Mucosa of descending colon (tissue), 3 donors: ENCODE results near the gene CYP4F12. TPM values are rescaled to one million over a fixed set of nuclear protein-coding genes. Genes with fewer than 3 reads are reported as not detected.
"Not testable (repeated sequence)": the region's sequence is repeated elsewhere in the genome, so short reads cannot be mapped to it uniquely, and the experiment has no call there.

Source experiments
- ATAC-seq: fragments of 200-7000 bp; cut with Tn5 transposase; one replicate; pipeline ENCODE4 v1.9.1; 2020; ENCODE audit warnings: mild to moderate bottlenecking, moderate library complexity
- DNase-seq, 3 donors: peaks; one replicate each; pipeline ENCODE4 v3.0.0-alpha.2; 2020
- H3K36me3 ChIP-seq: fragments of 200-600 bp; one replicate; pipeline ENCODE4 v1.8.0; 2021; ENCODE audit warnings: low read depth, mild to moderate bottlenecking
- H3K4me1 ChIP-seq: fragments of 200-600 bp; one replicate; pipeline ENCODE4 v1.8.0; 2021; ENCODE audit warnings: low read depth, mild to moderate bottlenecking
- H3K4me3 ChIP-seq: fragments of 200-600 bp; one replicate; pipeline ENCODE4 v1.8.0; 2021; ENCODE audit warnings: mild to moderate bottlenecking
- H3K9me3 ChIP-seq: fragments of 200-600 bp; one replicate; pipeline ENCODE4 v1.8.0; 2021; ENCODE audit warnings: mild to moderate bottlenecking
- CTCF ChIP-seq: fragments of 200-600 bp; IDR thresholded peaks from one replicate; pipeline ENCODE4 v1.8.0; 2022; ENCODE audit warnings: antibody characterized with exemption, mild to moderate bottlenecking
- intact Hi-C, 2 donors: fragments of 100-400 bp; cut with DNase I in 1 of 2; cut with micrococcal nuclease in 1 of 2; formaldehyde crosslinking; loops; one replicate each; pipeline versions ENCODE4 v1.11.0 to v1.11.1; 2022; cut with DNase I, micrococcal nuclease
- total RNA-seq, 3 donors: library from RNA; stranded (reverse); fragmentation: NEBNext Ultra II Directional in 2 of 3; extraction: Animal tissue kit (Norgen Biotek cat#: 25700) in 2 of 3; gene quantifications; one replicate each; pipeline versions ENCODE4 v1.2.1 to v1.2.4, GENCODE V29; 2021 to 2023
- donor health status: DM: no; HTN: no; CAD: no; lungs with moderate emphysema.
- donor health status: DM: no; HTN: no; CAD: no.
- donor health status: DM: no; HTN: yes; CAD: no.

Gene CYP4F12
- total RNA-seq, 3 donors from 2014 or later = 62.8 to 179 (median 70.5) TPM

- ATAC-seq = no peak
Observed at GRCh38 chr19:15643387-15643786, 29.5 kb upstream of the CYP4F12 start.

GRCh38 chr19:15644066-15644741, 28.7 kb upstream of the CYP4F12 start:
- H3K9me3 ChIP-seq = no peaks in the 10 kb centered on the region
- peaks cover 25% of the 10 kb centered on the region for H3K4me1 ChIP-seq
- no peak for TF ChIP-seq CTCF
- intact Hi-C loops = no loop called here
- DNase-seq = no peak
- no peak for ATAC-seq
- H3K4me3 ChIP-seq = no peak overlapping the region
- H3K36me3 ChIP-seq = no peaks in the 10 kb centered on the region

More at GRCh38 chr19:15643387-15643786, 29.5 kb upstream of the CYP4F12 start:
- peaks cover 26% of the 10 kb centered on the region for H3K4me1 ChIP-seq
- no peak for TF ChIP-seq CTCF
- intact Hi-C loops = no loop called here
- no peaks in the 10 kb centered on the region for H3K36me3 ChIP-seq
- no peak for DNase-seq
- H3K9me3 ChIP-seq = no peaks in the 10 kb centered on the region
- H3K4me3 ChIP-seq = no peak overlapping the region

- no peak overlapping the region for H3K4me3 ChIP-seq
- H3K36me3 ChIP-seq = no peaks in the 10 kb centered on the region
- intact Hi-C loops = no loop called here
- no peak for TF ChIP-seq CTCF
- ATAC-seq (no peak), DNase-seq (no peak)
- no peaks in the 10 kb centered on the region for H3K9me3 ChIP-seq
- H3K4me1 ChIP-seq = peaks cover 19% of the 10 kb centered on the region
Observed at GRCh38 chr19:15644816-15645215, 28.1 kb upstream of the CYP4F12 start.

GRCh38 chr19:15649526-15649925, 23.4 kb upstream of the CYP4F12 start:
- Histone ChIP-seq H3K36me3 (no peaks in the 10 kb centered on the region), H3K4me3 (no peak overlapping the region), H3K4me1 (no peaks in the 10 kb centered on the region), H3K9me3 (no peaks in the 10 kb centered on the region)
- no peak for ATAC-seq
- no peak for TF ChIP-seq CTCF
- intact Hi-C loops = no loop called here
- DNase-seq = no peak

- ATAC-seq, intact Hi-C loops, H3K4me3 ChIP-seq: not testable (repeated sequence)
Observed at GRCh38 chr19:15650123-15650522, 22.8 kb upstream of the CYP4F12 start.

GRCh38 chr19:15651791-15652190, 21.1 kb upstream of the CYP4F12 start:
- ATAC-seq = no peak
- Histone ChIP-seq H3K36me3 (no peaks in the 10 kb centered on the region), H3K4me1 (no peaks in the 10 kb centered on the region), H3K4me3 (no peak overlapping the region), H3K9me3 (no peaks in the 10 kb centered on the region)
- DNase-seq = no peak
- intact Hi-C loops = no loop called here
- no peak for TF ChIP-seq CTCF

More at GRCh38 chr19:15650123-15650522, 22.8 kb upstream of the CYP4F12 start:
- not testable (repeated sequence) for H3K9me3 ChIP-seq, H3K4me1 ChIP-seq, DNase-seq, H3K36me3 ChIP-seq
